ENCODE results near the gene ZNF474. TPM values are rescaled to one million over a fixed set of nuclear protein-coding genes. Genes with fewer than 3 reads are reported as not detected.

ZNF474 gene
- total and polyA plus RNA-seq, 2 of the 8 experiments (the other 6 are each of a cell fraction or from before 2014, with no cell fraction given): not detected

DNA sequence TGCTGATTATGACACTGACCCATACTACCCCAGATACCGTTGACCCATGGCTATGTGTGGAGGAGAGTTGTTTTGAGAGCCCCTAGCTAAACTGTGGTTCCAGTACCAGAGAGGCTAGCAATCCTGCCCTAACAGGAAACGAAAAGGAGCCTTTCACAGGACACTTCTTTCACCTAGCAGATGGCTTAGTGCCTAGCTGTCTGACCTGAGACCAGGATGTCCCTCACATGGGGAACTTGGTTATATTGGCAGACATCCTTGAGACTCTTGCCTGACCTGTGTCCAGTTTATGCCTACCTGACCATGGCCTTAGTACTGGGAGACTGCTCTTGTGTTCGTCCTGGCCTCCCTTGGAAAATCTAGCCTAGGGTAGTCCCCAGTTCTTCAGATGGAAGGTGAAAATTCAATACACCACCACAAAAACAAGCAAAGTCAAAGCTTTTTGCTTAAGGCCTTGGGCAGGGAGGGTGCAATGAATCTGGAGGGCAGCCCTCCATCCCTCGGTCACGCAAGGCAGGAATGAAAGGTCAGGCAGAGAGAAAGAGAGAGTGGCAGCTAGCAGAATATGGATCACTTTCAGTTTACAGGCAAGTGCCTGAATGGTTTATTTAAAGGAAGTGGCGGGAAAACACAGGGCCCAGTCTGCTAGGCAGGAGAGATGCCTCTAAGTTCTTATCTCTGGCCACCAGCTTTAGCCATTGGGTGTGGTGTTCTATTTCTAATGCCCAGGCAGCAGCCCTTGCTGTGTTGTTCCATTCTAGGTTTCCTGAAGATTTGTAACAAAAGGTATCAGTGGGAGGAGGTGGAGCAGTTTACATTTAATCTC lies 16.4 kb upstream of the ZNF474 start:
- POLR2A ChIA-PET (ENCODE audit: partially characterized antibody): no interaction called here
- 86% methylated on average over 5 of the region's 6 CpGs; no CpG with 5 or more reads in 1 of the 2 experiments for WGBS, 2 experiments (ENCODE audit: extremely low coverage in 1 of 2, insufficient coverage in 1 of 2, insufficient read length in 1 of 2, insufficient replicate concordance in 2 of 2, low coverage in 1 of 2, low lambda C conversion rate in 2 of 2, missing lambda C conversion rate in 1 of 2)
- 0 out of 2 replicates have a peak overlapping the region, but pooled peaks have one; percentile 24 for H2AFZ ChIP-seq (ENCODE audit: low read length)
- peak overlapping the region; percentile 18; the same call in 1 of the 2 replicates for H2BK12ac ChIP-seq (ENCODE audit: low read depth, low read length)
- H2BK120ac ChIP-seq (replicated peaks; ENCODE audit: low read depth, low read length): no peak overlapping the region
- no peak overlapping the region for H2BK5ac ChIP-seq (ENCODE audit: low read depth, low read length)
- H3K4me2 ChIP-seq (ENCODE audit: insufficient read depth in 1 of 2, low read depth in 2 of 2, low read length in 2 of 2): no peak overlapping the region
- H4K8ac ChIP-seq (ENCODE audit: extremely low read depth, insufficient read depth, low read length): no peak overlapping the region
- DNase-seq (ENCODE audit: low read depth in 1 of 2, low spot score in 2 of 2): no peak
- no peak overlapping the region for H3K18ac ChIP-seq (ENCODE audit: extremely low read depth, low read length)
- no peak overlapping the region for H4K91ac ChIP-seq (replicated peaks; ENCODE audit: insufficient read length, low read length)
- H2BK15ac ChIP-seq (ENCODE audit: low read length): no peak overlapping the region; the same call in 1 of the 2 replicates
- CTCF ChIA-PET (ENCODE audit: partially characterized antibody): interaction anchor here (1.0 to 4.1 kb wide), 6 partner anchors 9 to 43 kb away, joined by 3 to 28 read pairs (median 4); no protein-coding TSS in a partner anchor
- no peak overlapping the region for H3K4ac ChIP-seq (replicated peaks; ENCODE audit: insufficient read length, low read depth, low read length)
- H3K4me3 ChIP-seq (ENCODE audit: extremely low read depth in 1 of 4, insufficient read depth in 2 of 4, low read depth in 3 of 4, low read length in 4 of 4): no peak overlapping the region
- H3K79me1 ChIP-seq (ENCODE audit: low read depth, low read length): no peaks in the 10 kb centered on the region
- H3K27me3 ChIP-seq (replicated peaks in 1 of 4; ENCODE audit: control insufficient read depth in 3 of 4, extremely low read depth in 1 of 4, insufficient read depth in 3 of 4, low read length in 3 of 4): no peaks in the 10 kb centered on the region
- no peak overlapping the region for H3K14ac ChIP-seq (ENCODE audit: insufficient read length)
- no peak overlapping the region; a peak in 1 of 7 replicates for H3K9ac ChIP-seq (replicated peaks in 1 of 4; ENCODE audit: extremely low read depth in 1 of 4, low read depth in 3 of 4, low read length in 3 of 4)
- no peak for FAIRE-seq
- H4K20me1 ChIP-seq (replicated peaks in 1 of 2; ENCODE audit: control insufficient read depth in 1 of 2, insufficient read depth in 2 of 2, low read length in 2 of 2): no peaks in the 10 kb centered on the region
- H3K23ac ChIP-seq (ENCODE audit: insufficient read length): no peak overlapping the region
- no peaks in the 10 kb centered on the region for H3K36me3 ChIP-seq (ENCODE audit: control insufficient read depth in 2 of 4, insufficient read depth in 4 of 4, low read length in 3 of 4)
- no peak overlapping the region for H2BK20ac ChIP-seq (ENCODE audit: low read length)
- H3K4me1 ChIP-seq (replicated peaks in 1 of 4; ENCODE audit: control insufficient read depth in 3 of 4, insufficient read depth in 4 of 4, low read length in 3 of 4): no peaks in the 10 kb centered on the region
- H3K27ac ChIP-seq (ENCODE audit: low read depth, low read length): no peak overlapping the region
- no peaks in the 10 kb centered on the region for H3K9me3 ChIP-seq (ENCODE audit: insufficient read depth in 2 of 2, low read depth in 1 of 2, low read length in 1 of 2)
- H2AK5ac ChIP-seq (ENCODE audit: low read depth, low read length): no peak overlapping the region
- no peak overlapping the region for H3K56ac ChIP-seq (replicated peaks; ENCODE audit: insufficient read length, low read depth, low read length)
- H3K79me2 ChIP-seq (ENCODE audit: control insufficient read depth in 1 of 2, insufficient read depth in 2 of 2, low read length in 2 of 2): no peaks in the 10 kb centered on the region
- no peak overlapping the region for H4K5ac ChIP-seq (ENCODE audit: insufficient read length, low read depth, low read length)
- H3K23me2 ChIP-seq (ENCODE audit: low read depth, low read length): no peaks in the 10 kb centered on the region
- no peak for TF ChIP-seq FOSL1 (IDR thresholded peaks at IDR 0.05; ENCODE audit: insufficient read depth, low read depth, low read length)
- TF ChIP-seq, protein P1, sequence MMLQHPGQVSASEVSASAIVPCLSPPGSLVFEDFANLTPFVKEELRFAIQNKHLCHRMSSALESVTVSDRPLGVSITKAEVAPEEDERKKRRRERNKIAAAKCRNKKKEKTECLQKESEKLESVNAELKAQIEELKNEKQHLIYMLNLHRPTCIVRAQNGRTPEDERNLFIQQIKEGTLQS (IDR thresholded peaks at IDR 0.05; ENCODE audit: insufficient read depth, low read depth, low read length): no peak

Measured in H1 (cell line).